ENCODE results near the gene VMAC.

VMAC gene

DNA sequence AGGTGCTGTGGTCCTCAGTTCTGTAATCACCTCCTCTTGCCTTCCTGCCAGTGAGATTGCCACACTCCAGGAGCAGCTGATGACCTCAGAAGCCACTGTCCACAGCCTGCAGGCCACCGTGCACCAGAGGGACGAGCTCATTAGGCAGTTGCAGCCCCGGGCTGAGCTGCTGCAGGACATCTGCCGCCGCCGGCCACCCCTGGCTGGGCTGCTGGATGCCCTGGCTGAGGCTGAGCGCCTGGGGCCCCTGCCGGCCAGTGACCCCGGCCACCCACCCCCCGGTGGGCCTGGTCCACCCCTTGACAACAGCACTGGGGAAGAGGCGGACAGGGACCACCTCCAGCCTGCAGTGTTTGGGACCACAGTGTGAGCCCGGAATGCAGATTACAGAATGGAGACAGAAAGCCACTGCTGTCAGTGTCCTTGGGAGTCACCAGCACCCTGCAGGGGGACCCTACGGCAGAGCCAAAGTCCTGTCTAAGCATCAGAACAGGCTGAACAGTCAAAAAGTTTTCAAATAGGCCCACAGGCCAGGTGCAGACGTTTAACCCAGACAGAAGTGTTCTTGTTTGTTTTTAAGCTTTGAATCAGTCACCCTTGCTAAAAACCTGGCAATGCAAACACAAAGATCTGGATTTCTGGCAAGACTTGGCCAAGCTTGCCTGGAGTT lies 4.2 kb downstream of the VMAC start:
- Histone ChIP-seq H3K4me3 (replicated peaks; ENCODE audit: low read depth, low read length) (no peak overlapping the region), H3K27me3 (replicated peaks; ENCODE audit: control insufficient read depth, insufficient read depth, low read length) (no peaks in the 10 kb centered on the region), H3K36me3 (ENCODE audit: control insufficient read depth, insufficient read depth, low read length) (peaks cover 5% of the 10 kb centered on the region)
- no peak for DNase-seq (ENCODE audit: extremely low read depth, insufficient read length)
- no peak for TF ChIP-seq CTCF (IDR thresholded peaks at IDR 0.05; ENCODE audit: insufficient read depth, low read length, poor library complexity, severe bottlenecking)

DNA sequence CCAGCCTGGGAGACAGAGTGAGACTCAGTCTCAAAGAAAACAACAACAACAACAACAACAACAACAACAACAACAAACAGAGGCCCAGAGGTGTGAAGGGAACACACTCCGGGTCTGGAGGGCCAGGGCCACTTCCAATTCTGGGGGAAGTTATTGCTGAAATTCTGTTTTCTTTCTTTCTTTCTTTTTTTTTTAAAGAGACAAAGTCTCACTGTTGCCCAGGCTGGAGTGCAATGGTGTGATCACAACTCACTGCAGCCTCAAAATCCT lies 5.9 kb downstream of the VMAC start:
- DNase-seq (ENCODE audit: extremely low read depth, insufficient read length) = no peak
- no peak for TF ChIP-seq CTCF (IDR thresholded peaks at IDR 0.05; ENCODE audit: insufficient read depth, low read length, poor library complexity, severe bottlenecking)
- Histone ChIP-seq H3K36me3 (ENCODE audit: control insufficient read depth, insufficient read depth, low read length) (peaks cover 7% of the 10 kb centered on the region), H3K4me3 (replicated peaks; ENCODE audit: low read depth, low read length) (no peak overlapping the region), H3K27me3 (replicated peaks; ENCODE audit: control insufficient read depth, insufficient read depth, low read length) (no peaks in the 10 kb centered on the region)

- Histone ChIP-seq H3K4me3 (replicated peaks; ENCODE audit: low read depth, low read length) (no peak overlapping the region), H3K27me3 (replicated peaks; ENCODE audit: control insufficient read depth, insufficient read depth, low read length) (no peaks in the 10 kb centered on the region), H3K36me3 (ENCODE audit: control insufficient read depth, insufficient read depth, low read length) (peaks cover 8% of the 10 kb centered on the region)
- DNase-seq (ENCODE audit: extremely low read depth, insufficient read length) = no peak
- no peak for TF ChIP-seq CTCF (IDR thresholded peaks at IDR 0.05; ENCODE audit: insufficient read depth, low read length, poor library complexity, severe bottlenecking)
Observed at GRCh38 chr19:5911366-5911765, 6.7 kb downstream of the VMAC start.

DNA sequence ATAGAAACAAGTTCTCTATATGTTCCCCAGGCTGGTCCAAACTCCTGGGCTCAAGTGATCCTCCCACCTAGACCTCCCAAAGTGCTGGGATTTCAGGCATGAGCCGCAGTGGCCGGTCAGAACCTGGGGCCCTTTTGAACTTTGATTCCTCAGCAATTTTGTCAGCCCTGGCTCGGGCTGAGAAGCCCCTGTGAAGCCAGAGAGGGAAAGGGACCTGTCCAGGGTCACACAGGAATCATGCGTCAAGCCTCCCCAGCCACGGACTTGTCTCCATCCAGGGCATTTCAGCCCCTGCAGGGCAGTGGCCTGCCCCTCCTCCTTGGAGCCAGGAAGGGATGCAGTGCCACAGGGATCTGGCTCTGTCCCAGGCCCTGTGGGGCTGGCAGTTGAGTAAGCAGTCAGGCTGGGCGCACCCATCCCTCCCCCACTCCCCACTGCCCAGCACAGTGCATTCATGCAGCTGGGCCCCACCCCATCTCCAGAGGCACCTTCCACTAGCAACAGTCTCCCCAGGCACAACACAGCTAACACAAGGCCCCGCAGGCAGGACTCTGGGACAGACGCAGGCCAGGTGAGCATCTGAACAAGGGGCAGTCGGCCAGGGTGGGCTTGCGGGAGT lies 9.2 kb downstream of the VMAC start, which contains the start of gene CAPS:
CAPS (plus strand) TSS at position 516 of the 619 bp plus-strand sequence. CDS start 153 bp downstream, outside the sequence.
- DNase-seq (ENCODE audit: extremely low read depth, insufficient read length) = no peak
- no peak for TF ChIP-seq CTCF (IDR thresholded peaks at IDR 0.05; ENCODE audit: insufficient read depth, low read length, poor library complexity, severe bottlenecking)
- no peak within 1 kb of the TSS for H3K4me3 ChIP-seq (replicated peaks; ENCODE audit: low read depth, low read length)
- peaks cover 21% of the 10 kb centered on the region for H3K36me3 ChIP-seq (ENCODE audit: control insufficient read depth, insufficient read depth, low read length)
- no peaks in the 10 kb centered on the region for H3K27me3 ChIP-seq (replicated peaks; ENCODE audit: control insufficient read depth, insufficient read depth, low read length)

DNA sequence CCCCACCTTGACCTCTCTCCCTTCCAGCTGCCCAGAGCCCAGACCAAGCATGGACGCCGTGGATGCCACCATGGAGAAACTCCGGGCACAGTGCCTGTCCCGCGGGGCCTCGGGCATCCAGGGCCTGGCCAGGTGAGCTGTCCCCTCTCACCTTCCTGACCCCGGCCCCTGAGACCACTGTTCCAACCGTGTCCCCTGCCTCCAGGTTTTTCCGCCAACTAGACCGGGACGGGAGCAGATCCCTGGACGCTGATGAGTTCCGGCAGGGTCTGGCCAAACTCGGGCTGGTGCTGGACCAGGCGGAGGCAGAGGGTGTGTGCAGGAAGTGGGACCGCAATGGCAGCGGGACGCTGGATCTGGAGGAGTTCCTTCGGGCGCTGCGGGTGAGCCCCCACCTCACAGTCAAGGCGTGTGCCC lies 9.7 kb downstream of the VMAC start:
- Histone ChIP-seq H3K4me3 (replicated peaks; ENCODE audit: low read depth, low read length) (no peak overlapping the region), H3K36me3 (ENCODE audit: control insufficient read depth, insufficient read depth, low read length) (peaks cover 24% of the 10 kb centered on the region)

More for the DNA sequence above, 9.7 kb downstream of the VMAC start:
- no peak for DNase-seq (ENCODE audit: extremely low read depth, insufficient read length)
- TF ChIP-seq CTCF (IDR thresholded peaks at IDR 0.05; ENCODE audit: insufficient read depth, low read length, poor library complexity, severe bottlenecking) = no peak
- H3K27me3 ChIP-seq (replicated peaks; ENCODE audit: control insufficient read depth, insufficient read depth, low read length) = no peaks in the 10 kb centered on the region
